ENCODE measurements around the gene TARBP1.

- TF ChIP-seq POLR2AphosphoS5 (IDR thresholded peaks at IDR 0.05; ENCODE audit: low read depth) (no peak), CTCF (IDR thresholded peaks at IDR 0.05; ENCODE audit: insufficient read depth, low read length) (no peak), GABPA (IDR thresholded peaks at IDR 0.05; ENCODE audit: low read depth) (no peak)
Measured at GRCh38 chr1:234345237-234345636, 133.7 kb downstream of the TARBP1 start.

Measured in HL-60 (cell line).